Occipital lobe (tissue), 2 donors: Measurements from ENCODE around the gene AADACL4. TPM values are rescaled to one million over a fixed set of nuclear protein-coding genes. Genes with fewer than 3 reads are reported as not detected.
"Not testable (repeated sequence)": the region's sequence is repeated elsewhere in the genome, so short reads cannot be mapped to it uniquely, and the experiment has no call there.

Experiments
- DNase-seq: peaks from one replicate; lab custom pipeline; 2025; lab: John Stamatoyannopoulos, UW
- total RNA-seq: library from RNA; depleted of rRNA; stranded (reverse); fragments of >200 nt; gene quantifications from one replicate; pipeline ENCODE4 v1.2.3, GENCODE V29; 2014

AADACL4 gene
- total RNA-seq, 1 donor from 2014 or later = not detected

DNA sequence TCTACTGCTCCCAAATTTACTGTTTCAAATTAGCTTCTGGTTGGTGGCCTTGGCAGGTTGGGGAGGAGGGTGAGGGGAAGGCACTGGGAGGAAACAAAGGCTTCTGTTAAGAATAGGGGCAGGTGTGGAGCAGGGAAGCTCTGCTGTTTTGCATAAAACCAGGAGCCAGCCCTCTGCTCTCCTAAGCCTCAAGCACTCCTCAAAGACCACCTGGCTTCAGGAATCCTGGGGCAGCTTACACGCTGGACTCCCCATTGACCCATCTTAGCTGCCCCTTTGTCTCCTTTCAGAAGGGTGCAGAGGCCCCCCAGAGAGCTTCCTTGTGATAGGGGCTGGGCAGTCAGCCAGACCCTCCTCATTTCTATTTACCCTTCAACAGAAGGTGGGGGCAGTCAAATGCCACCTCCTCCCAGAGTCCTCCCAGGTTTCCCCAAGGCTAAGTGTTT lies 14.4 kb upstream of the AADACL4 start:
- no peak for DNase-seq

DNA sequence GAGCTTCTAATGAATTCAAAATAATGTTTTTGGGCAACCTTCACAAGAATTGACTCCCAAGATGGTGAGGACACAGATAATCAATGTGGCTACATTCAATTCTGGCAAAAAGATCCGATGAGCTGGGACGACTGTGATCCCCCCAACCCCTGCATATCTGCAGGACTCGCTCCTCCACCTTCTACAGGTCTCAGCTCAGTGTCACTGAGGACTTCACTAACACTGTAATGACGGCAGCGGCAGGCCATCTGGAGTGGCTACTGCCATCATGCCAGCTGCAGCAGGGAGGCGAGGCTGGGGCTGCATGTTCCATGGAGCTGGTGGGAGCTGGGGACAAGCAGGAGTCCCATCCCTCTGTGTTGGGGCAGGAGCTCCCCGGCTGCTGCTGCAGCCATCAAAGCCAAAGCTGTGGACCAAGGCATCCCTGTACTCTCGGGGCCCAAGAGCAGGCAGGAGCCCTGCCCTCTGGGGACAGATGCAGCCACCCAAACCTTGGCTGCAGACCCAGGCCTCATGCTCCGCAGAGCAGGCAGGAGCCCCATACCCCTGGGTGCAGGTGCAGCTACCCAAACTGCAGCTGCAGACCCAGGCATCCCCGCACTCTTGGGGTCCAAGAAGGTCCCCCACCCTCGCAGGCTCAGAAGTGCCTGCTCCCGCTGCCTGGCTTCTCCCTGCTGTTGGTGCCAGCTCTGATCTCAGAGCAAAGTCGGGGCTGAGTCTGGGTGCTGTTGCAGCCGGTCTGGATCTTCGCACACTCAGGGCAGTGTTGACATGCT lies 13.7 kb upstream of the AADACL4 start:
- DNase-seq = no peak

DNA sequence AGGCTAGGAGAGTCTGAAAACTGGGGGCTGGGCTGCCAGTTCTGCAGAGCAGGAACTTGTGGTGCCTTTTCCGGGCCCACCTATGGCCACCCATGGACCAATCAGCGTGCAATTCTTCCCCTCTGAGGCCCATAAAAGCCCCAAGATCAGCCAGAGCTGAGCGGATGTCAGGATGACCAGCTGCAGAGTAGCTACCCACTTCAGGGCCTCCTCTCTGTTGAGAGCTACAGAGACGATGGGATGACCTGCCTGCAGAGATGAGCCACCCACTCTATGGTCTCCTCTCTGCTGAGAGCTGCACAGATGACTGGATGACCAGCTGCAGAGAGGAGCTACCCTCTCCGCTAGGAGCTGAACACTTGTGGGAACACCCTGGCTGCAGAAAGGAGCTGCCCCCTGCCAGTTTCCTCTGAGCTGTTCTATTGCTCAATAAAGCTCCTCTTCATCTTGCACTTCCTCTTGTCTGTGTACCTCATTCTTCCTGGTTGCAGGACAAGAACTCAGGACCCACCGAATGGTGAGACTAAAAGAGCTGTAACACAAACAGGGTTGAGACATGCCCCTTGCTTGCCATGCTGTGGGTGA lies 12.8 kb upstream of the AADACL4 start:
- DNase-seq = no peak

DNA sequence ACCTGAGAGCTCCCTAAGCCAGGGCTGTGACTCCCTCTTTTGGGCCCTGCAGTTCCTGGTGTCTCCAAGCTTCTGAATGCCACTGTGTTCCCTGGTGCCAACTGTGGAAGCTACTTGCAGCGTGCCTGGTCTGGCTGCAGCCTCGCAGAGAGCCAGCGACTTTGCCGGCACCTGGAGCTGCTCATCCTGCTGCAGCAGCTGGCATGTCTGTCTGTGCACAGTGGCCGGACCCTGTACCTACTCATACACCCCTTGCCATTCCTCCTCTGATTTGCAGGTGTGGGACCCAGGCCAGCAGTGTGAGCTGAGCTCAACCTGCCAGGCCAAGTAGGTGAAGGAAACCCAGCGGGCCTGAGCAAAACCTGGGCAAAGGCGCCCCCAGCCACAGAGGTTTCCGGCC lies 12.3 kb upstream of the AADACL4 start:
- no peak for DNase-seq

DNA sequence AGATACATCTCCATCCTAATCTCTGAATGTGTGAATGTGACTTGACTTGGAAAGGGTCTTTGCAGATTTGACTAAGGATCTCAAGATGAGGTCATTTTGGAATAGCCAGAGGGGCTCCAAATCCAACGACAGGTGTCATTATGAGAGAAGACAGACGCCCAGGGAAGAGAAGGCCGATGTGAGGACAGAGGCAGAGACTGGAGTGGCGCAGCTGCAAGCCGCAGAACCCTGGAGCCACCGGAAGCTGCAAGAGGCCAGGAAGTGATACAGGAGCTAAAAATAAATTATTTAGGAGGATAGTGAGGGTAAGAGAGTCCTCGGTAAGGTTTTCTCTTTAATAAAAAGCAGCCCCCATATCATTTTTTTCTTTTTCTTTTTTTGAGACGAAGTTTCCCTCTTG lies 9.7 kb upstream of the AADACL4 start:
- DNase-seq = no peak

DNA sequence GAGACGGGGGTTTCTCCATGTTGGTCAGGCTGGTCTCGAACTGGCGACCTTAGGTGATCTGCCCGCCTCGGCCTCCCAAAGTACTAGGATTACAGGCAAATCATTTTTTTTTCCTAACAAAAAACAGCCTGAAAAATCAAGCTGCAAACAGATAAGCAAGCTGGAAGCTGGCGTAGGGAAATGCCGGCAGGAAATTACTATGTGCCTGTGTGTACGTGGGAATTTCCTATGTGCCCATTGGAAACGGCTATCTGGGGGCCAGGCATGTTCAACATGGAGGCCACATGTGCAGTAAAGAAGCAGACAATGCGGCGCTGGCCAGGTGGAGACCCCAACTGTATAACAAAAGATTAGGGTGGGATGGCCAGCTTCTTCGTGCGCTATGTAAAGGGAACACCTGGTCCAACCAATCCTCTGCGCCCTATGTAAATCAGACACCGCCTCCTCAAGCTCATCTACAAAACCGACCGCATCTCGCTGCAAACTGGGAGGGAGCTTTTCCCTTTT lies 9.1 kb upstream of the AADACL4 start:
- DNase-seq = no peak

DNA sequence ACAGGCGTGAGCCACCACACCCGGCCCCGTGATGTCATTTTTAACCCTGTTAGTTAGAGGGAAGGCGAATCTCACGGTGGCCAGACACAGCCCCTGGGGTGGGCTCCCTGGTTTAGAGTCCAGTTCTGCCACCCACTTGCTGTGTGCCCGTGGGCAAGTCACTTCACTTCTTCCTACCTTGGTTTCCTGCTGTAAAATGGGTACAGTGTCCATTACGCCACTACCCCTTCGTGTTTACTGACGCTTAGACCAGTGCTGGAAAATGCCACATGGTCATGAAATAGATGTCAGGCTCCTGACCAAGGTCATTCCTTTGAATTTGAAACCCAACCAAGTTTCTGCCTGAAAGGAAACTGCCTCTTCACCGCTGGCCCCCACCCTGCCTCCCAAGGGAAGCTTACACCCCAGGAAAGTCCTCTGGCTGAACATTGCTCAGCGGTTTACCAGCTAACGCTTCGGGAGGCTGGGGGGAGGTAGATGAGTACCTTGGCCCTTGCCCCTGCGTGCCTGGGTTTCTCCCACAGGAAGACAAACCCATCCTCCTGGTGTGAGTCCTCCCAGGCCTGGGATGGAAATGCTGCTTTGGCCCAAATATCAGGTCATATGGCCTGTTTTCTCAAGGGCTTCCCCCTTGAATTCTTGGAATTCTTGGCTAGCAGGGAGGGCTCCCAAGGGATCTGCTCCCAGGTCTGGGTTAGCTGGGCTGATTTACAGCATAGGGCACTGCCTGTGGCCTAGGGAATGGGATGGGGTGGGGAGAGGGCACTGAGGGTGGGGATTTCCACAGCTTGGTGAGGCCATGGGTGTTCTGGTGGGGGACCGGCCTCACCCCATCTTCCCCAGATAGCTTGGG lies 7.6 kb upstream of the AADACL4 start:
- DNase-seq = no peak

DNA sequence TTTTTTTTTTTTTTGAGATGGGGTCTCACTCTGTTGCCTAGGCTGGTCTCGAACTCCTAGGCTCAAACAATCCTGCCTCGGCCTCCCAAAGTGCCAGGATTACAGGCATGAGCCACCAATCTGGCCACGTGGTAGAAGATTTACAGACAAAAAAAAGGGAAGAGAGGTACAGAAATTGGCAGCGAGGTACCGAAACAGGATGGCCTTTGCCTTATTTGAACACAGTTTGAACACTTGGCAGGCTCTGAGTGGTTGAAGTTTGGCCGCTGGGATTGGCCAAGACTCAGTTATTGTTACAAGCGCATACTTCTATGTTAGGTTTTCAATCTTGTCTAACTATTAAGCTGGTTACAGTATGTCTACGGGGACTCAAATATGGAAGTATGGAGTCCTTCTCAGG lies 6.2 kb upstream of the AADACL4 start:
- no peak for DNase-seq

DNA sequence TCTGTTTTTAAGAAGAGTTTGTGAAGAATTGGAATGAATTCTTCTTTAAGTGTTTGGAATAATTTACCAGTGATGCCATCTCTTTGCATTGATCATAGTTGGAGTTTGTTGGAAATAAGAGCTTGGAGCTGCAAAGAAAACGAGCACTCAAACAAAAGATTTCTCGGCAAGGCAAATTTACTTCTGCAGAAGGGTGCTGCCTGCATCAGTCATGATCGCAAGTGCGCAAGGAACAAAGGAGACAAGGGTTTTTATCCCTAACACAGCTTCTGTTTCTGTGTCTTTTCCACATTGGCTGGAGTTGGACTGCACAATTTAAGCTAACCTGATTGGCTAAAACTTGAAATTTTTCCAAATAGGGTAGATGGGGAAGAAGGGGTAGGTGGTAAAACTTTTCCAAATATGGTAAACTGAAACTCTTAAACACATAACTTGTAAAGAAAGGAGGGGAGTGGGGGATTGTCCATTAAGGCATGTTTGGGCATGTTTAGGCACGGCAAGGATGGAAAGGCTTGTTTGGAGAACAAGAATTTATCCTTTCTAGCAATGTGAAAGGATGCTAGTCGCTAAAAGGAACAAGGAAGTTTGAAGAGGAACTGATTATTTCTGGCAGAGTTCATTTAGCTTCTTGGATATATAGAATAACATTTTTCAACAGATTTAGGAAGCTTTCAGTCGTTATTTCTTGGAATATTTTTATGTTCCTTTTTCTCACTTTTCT lies 3.5 kb upstream of the AADACL4 start:
- DNase-seq = no peak

DNA sequence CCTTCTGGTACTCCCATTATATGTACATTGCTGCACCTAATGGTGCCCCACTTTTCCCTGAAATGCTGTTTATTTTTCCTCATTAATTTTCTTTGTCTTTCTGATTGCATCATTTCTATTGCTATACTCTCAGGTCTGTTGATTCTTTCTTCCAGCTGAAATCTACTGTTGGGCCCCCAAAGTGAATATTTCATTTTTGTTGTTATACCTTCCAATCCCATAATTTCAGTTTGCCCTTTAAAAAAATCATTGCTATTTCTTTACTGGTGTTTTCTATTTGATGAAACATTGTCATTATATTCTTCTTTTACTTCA lies 3.0 kb upstream of the AADACL4 start:
- no peak for DNase-seq

DNA sequence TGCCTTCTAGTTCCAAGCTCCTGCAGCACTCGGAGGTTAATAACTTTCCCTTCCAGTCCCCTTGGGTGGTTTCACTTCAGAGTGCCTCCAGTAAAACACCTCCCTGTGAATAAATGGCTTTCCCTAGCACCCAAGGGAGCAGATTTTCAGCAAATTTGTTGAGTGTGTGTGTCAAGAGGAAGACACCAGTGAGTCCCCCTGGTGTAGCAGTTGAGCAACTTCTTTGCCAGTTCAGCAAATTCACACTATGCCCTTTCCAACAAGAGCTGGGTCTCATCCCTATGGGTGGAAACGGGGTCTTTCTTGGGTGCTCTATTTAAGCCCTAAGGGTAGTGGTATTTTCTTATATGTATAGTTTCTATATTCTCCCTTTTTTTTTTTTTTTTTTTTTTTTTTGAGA lies 806 bp upstream of the AADACL4 start:
- no peak for DNase-seq

DNA sequence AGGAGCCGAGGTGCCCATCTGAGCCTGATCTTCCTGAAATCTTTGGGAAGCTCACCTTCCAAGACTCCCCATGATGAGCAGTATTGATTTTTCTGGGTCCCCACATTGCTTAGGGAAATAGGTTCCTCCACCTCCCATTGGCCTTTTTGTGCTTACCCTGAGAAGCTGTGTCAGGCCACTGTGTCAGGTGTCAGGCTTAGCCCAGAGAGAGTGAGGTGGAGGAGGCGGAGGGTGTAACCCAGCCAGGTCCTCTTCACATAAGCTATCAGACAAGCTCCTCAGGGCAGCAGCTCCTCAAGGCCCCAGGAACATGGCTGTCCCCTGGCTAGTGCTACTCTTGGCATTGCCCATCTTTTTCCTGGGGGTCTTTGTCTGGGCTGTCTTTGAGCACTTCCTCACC lies 352 bp downstream of the AADACL4 start:
- DNase-seq = no peak

DNA sequence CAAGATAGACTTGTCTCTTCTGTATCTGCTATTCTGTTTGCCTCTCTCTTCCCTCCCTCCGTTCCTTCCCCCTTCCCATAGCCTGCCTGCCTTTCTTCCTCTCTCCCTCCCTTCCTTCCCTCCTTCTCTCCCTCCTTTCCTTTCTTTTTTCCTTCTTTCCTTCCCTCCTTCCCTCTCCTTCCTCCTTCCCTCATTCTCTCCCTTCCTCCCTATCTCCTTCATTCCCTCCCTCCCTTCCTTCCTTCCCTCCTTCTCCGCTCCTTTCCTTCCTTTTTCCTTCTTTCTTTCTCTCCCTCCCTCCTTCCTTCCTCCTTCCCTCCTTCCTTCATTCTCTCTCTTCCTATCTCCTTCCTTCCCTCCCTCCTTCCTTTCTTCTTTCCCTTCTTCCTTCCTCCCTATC lies 944 bp downstream of the AADACL4 start:
- DNase-seq = no peak

DNA sequence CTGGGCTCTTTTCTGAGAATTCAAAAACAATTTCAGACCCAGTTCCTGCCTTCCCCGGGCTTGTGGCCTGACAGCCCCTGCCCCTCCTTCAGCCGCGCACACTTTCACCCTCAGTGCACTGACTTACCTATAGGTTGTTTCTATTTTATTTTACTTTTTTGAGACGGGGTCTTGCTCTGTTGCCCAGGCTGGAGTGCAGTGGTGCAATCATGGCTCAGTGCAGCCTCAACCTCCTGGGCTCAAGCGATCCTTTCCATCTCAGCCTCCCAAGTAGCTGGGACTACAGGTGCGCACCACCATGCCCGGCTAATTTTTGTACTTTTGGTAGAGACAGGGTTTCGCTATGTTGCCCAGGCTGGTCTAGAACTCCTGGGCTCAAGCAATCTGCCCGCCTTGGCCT lies 1.5 kb downstream of the AADACL4 start:
- not testable (repeated sequence) for DNase-seq

DNA sequence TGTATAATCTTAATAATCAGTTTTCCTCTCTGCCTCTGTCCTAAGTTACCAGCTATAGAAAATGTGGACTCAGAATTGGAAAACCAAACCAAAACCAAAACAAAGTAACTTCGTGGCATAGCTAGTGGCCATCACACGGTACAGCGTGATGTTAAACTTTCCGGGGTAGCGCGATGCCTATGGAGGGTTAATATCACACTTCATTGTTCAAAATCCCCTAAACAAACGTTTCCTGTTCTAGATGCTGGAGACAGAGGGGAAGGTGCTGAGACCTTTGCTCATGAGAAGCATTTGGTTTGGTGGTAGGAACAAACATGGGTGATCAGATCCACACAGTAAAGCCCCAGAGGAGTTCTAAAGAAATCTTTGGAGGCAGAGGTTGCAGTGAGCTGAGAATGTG lies 4.9 kb downstream of the AADACL4 start:
- DNase-seq = no peak

DNA sequence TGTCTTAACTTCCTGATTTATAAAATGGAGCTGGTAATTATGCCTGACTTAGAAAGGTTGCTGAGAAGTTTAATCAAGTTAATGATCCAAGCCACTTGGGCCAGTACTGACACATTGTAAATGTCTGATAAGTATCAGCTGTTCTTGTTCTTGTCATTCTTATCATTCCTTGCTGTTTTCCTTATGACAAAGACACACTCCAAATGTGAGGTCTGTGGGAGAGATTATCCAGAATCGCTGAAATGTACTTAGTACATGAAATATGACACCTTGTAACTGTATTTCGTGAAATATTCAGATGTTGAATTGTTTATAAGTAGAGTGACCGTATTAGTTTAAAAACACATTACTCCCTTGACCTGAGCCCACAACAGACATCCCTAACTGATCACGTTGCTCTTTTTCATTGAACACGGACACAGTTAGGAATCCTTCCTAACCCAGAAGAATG lies 6.1 kb downstream of the AADACL4 start:
- no peak for DNase-seq

DNA sequence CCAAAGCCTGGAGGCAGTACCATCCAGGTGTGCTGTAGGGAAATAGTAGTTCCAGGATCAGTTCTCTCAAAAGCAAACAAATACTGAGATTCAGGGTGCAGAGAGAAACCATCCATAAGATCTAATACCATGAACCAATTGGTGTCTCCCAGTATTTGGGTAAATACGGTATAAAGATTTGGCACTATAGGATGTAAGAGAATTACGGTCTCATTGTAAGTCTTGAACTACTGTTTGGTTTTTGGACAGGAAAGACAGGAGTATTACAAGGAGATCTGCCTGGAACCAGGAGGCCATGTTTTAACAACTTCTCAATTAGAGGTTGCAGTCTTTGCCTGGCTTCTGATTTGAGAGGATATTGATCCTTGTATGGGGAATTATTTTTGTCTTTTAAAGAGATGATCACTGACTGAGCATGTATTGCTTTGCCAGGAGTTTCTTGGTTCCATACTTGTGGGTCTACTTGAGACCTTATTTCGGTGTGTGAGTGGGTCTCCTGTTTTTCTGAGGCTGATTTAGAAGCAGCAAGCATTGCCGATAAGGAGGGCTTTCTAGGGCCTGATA lies 10.2 kb downstream of the AADACL4 start:
- no peak for DNase-seq

DNA sequence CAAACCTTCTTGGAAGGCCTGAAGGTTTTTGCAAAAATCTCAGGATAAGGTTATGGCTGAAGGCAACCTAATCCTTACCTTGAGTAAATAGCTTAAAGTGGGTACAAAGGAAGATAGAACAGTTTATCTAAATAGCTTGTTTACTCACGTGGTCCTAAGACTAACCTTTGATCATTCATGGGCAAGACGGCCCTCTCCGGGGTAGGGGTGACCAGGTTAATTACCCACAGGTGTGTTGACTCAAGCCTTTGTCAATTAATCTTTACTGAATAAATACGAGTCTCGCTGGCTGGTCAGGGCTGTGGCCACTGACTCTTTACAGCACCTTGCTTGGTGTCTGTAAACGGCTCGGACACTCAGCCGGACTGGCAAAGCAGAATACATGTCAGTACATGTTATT lies 10.8 kb downstream of the AADACL4 start:
- no peak for DNase-seq

DNA sequence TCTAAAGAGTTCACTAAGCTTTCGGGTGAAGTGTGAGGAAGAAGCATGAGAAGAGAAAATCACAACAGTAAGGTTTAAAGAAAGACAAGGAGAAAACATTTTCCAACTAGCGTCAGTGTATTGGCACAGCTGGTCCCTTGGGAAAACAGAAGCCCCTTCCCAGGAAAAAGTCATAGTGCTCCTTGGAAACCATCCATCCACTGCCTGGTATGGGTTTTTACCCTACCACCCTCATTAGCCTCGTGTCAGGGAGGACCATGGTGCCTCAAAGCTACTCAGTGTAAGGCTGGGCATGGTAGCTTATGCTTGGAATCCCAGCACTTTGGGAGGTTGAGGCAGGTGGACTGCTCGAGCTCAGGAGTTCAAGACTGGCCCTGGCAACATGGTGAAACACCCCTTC lies 12.7 kb downstream of the AADACL4 start:
- no peak for DNase-seq

DNA sequence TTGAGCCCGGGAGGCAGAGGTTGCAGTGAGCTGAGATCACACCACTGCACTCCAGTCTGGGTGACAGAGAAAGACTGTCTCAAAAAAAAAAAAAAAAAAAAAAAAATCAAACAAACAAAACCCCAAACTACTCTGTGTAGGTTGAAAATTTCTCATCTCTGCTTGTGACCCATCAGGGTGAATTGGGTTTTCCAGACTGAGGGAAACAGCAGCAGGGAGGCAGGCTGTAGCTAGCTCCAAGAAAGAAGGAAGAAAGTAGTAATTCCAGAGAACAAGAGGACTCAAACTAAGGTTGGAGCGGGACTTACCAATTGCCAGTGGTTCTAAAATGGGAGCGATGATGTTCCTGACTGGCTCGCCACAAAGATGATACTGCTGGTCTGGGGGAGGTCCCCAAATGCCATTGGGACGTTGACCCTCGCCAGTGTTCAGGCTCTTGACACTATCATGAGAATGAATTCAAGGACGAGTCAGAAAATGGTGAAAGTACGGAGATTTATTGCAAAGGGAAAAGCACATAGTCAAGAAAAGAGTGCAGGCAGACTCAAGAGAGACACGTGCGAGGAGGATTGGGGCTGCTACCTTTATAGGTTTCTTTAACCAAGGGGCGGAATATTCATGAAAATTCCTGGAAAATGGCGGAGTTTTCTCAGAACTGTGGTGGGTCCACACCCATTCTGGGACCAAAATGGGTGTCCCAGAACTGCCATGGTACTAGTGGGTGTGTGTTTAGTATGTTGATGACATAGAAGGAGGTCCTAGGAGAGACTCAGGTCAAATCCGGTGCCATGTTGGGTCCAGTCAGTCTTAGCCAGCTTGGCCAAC lies 13.4 kb downstream of the AADACL4 start:
- no peak for DNase-seq
